H1 (cell line): ENCODE results near the gene MYL11. TPM values are rescaled to one million over a fixed set of nuclear protein-coding genes. Genes with fewer than 3 reads are reported as not detected.

Experiments used
- CTCF ChIA-PET: fragments of 300-600 bp; sonication (Branson Sonifier 250); formaldehyde crosslinking; loops from one replicate; lab custom pipeline; 2021; ENCODE audit not compliant: partially characterized antibody; lab: Charles Lee
- POLR2A ChIA-PET: fragments of 300-600 bp; sonication (Branson Sonifier 250); formaldehyde crosslinking; loops from one replicate; lab custom pipeline; 2021; ENCODE audit warnings: inconsistent platforms; ENCODE audit not compliant: partially characterized antibody; lab: Charles Lee
- DNase-seq, 2 experiments: peaks; one replicate each; pipeline versions ENCODE4 v3.0.0 to v3.0.0-alpha.2; 2010 to 2022; ENCODE audit warnings: low spot score in 2 of 2, low read depth in 1 of 2, mixed read lengths in 1 of 2
- FAIRE-seq: peaks from 2 replicates; lab custom pipeline; 2011; peaks lifted over from hg19 to GRCh38; lab: Jason Lieb, UNC
- H2AFZ ChIP-seq: 2 replicates; pipeline ENCODE4 v1.8.1; 2012; ENCODE audit warnings: low read length, inconsistent platforms
- H2AK5ac ChIP-seq: 2 replicates; pipeline ENCODE4 v1.6.1; 2013; ENCODE audit warnings: low read depth, low read length
- H2BK120ac ChIP-seq: replicated peaks from 2 replicates; pipeline ENCODE3; 2013; ENCODE audit warnings: low read depth, low read length, inconsistent platforms
- H2BK12ac ChIP-seq: 2 replicates; pipeline ENCODE4 v1.6.1; 2013; ENCODE audit warnings: low read depth, low read length
- H2BK15ac ChIP-seq: 2 replicates; pipeline ENCODE4 v1.6.1; 2013; ENCODE audit warnings: low read length
- H2BK20ac ChIP-seq: 2 replicates; pipeline ENCODE4 v1.6.1; 2013; ENCODE audit warnings: low read length
- H2BK5ac ChIP-seq: 2 replicates; pipeline ENCODE4 v1.6.1; 2013; ENCODE audit warnings: low read depth, low read length
- H3K14ac ChIP-seq: 2 replicates; pipeline ENCODE4 v1.6.1; 2013; ENCODE audit warnings: inconsistent platforms; ENCODE audit not compliant: insufficient read length
- H3K18ac ChIP-seq: 2 replicates; pipeline ENCODE4 v1.6.1; 2013; ENCODE audit warnings: low read length; ENCODE audit errors: extremely low read depth
- H3K23ac ChIP-seq: 2 replicates; pipeline ENCODE4 v1.6.1; 2013; ENCODE audit warnings: inconsistent platforms; ENCODE audit not compliant: insufficient read length
- H3K23me2 ChIP-seq: 2 replicates; pipeline ENCODE4 v1.6.1; 2013; ENCODE audit warnings: low read depth, low read length
- H3K27ac ChIP-seq: 2 replicates; pipeline ENCODE4 v1.6.1; 2011; ENCODE audit warnings: low read depth, low read length, inconsistent platforms
- H3K27me3 ChIP-seq, 4 experiments: replicated peaks in 1 of 4; 1 replicate in 1 of 4; 2 replicates in 3 of 4; pipeline versions ENCODE4 v1.6.1 to v1.8.1; 2011 to 2013; ENCODE audit warnings: low read length in 3 of 4, mild to moderate bottlenecking in 3 of 4, inconsistent platforms in 2 of 4, mixed read lengths in 2 of 4, moderate library complexity in 1 of 4; ENCODE audit not compliant: control insufficient read depth in 3 of 4, insufficient read depth in 3 of 4; ENCODE audit errors: extremely low read depth in 1 of 4
- H3K36me3 ChIP-seq, 4 experiments: 2 replicates each; pipeline versions ENCODE4 v1.6.1 to v1.8.1; 2011 to 2013; ENCODE audit warnings: mild to moderate bottlenecking in 4 of 4, low read length in 3 of 4, moderate library complexity in 2 of 4, control low read depth in 1 of 4, inconsistent platforms in 1 of 4; ENCODE audit not compliant: insufficient read depth in 4 of 4, control insufficient read depth in 2 of 4
- H3K4ac ChIP-seq: replicated peaks from 2 replicates; pipeline ENCODE3; 2013; ENCODE audit warnings: low read length, low read depth, mixed read lengths, inconsistent platforms; ENCODE audit not compliant: insufficient read length
- H3K4me1 ChIP-seq, 4 experiments: replicated peaks in 1 of 4; 1 replicate in 1 of 4; 2 replicates in 3 of 4; pipeline versions ENCODE4 v1.6.1 to v1.8.1; 2011 to 2013; ENCODE audit warnings: low read length in 3 of 4, inconsistent platforms in 2 of 4, mixed read lengths in 1 of 4; ENCODE audit not compliant: insufficient read depth in 4 of 4, control insufficient read depth in 3 of 4
- H3K4me2 ChIP-seq, 2 experiments: 2 replicates each; pipeline versions ENCODE4 v1.6.1 to v1.8.1; 2011 to 2013; ENCODE audit warnings: low read depth in 2 of 2, low read length in 2 of 2, control low read depth in 1 of 2, inconsistent platforms in 1 of 2, mild to moderate bottlenecking in 1 of 2; ENCODE audit not compliant: insufficient read depth in 1 of 2
- H3K4me3 ChIP-seq, 4 experiments: fragments of 200-600, 300-600 bp in 1 of 4; sonication (generic), shearing (Covaris generic), sonication (Bioruptor Twin) in 1 of 4; 2 replicates each; pipeline versions ENCODE4 v1.5.1 to v1.8.1; 2011 to 2016; ENCODE audit warnings: low read length in 4 of 4, low read depth in 3 of 4, control low read depth in 2 of 4, inconsistent platforms in 2 of 4, mild to moderate bottlenecking in 2 of 4, mixed read lengths in 1 of 4, moderate library complexity in 1 of 4; ENCODE audit not compliant: insufficient read depth in 2 of 4; ENCODE audit errors: extremely low read depth in 1 of 4
- H3K56ac ChIP-seq: replicated peaks from 2 replicates; pipeline ENCODE3; 2013; ENCODE audit warnings: low read depth, mild to moderate bottlenecking, mixed read lengths, low read length, inconsistent platforms; ENCODE audit not compliant: insufficient read length
- H3K79me1 ChIP-seq: 2 replicates; pipeline ENCODE4 v1.6.1; 2013; ENCODE audit warnings: low read depth, low read length, control low read depth
- H3K79me2 ChIP-seq, 2 experiments: 2 replicates each; pipeline versions ENCODE4 v1.6.1 to v1.8.1; 2012 to 2013; ENCODE audit warnings: low read length in 2 of 2, mild to moderate bottlenecking in 2 of 2, inconsistent platforms in 1 of 2; ENCODE audit not compliant: insufficient read depth in 2 of 2, control insufficient read depth in 1 of 2
- H3K9ac ChIP-seq, 4 experiments: replicated peaks in 1 of 4; 1 replicate in 1 of 4; 2 replicates in 3 of 4; pipeline versions ENCODE4 v1.6.1 to v1.8.1; 2011 to 2013; ENCODE audit warnings: low read depth in 3 of 4, low read length in 3 of 4, control low read depth in 2 of 4, mild to moderate bottlenecking in 2 of 4, moderate library complexity in 2 of 4, inconsistent platforms in 1 of 4; ENCODE audit errors: extremely low read depth in 1 of 4
- H3K9me3 ChIP-seq, 2 experiments: 2 replicates each; pipeline versions ENCODE4 v1.6.1 to v1.8.1; 2012 to 2013; ENCODE audit warnings: mild to moderate bottlenecking in 2 of 2, moderate library complexity in 2 of 2, control low read depth in 1 of 2, inconsistent platforms in 1 of 2, low read depth in 1 of 2, low read length in 1 of 2, mixed read lengths in 1 of 2; ENCODE audit not compliant: insufficient read depth in 2 of 2
- H4K20me1 ChIP-seq, 2 experiments: replicated peaks in 1 of 2; 2 replicates each; pipeline versions ENCODE3 to v1.8.1; 2011 to 2013; ENCODE audit warnings: inconsistent platforms in 2 of 2, low read length in 2 of 2, mild to moderate bottlenecking in 1 of 2; ENCODE audit not compliant: insufficient read depth in 2 of 2, control insufficient read depth in 1 of 2
- H4K5ac ChIP-seq: 2 replicates; pipeline ENCODE4 v1.6.1; 2013; ENCODE audit warnings: low read length, low read depth, mixed read lengths, inconsistent platforms; ENCODE audit not compliant: insufficient read length
- H4K8ac ChIP-seq: 2 replicates; pipeline ENCODE4 v1.8.0; 2013; ENCODE audit warnings: mild to moderate bottlenecking, moderate library complexity, low read length, inconsistent platforms; ENCODE audit not compliant: insufficient read depth; ENCODE audit errors: extremely low read depth
- H4K91ac ChIP-seq: replicated peaks from 2 replicates; pipeline ENCODE3; 2013; ENCODE audit warnings: low read length, mixed read lengths, inconsistent platforms; ENCODE audit not compliant: insufficient read length
- ASH2L ChIP-seq: fragments of 200-600, 300-600 bp; sonication (generic); IDR thresholded peaks from one replicate; pipeline ENCODE4 v1.7.1; 2017; ENCODE audit warnings: low read length
- BCL11A ChIP-seq, 2 experiments: IDR thresholded peaks; one replicate each; pipeline ENCODE4 v1.6.1; 2011; ENCODE audit warnings: low read depth in 2 of 2, low read length in 2 of 2, mild to moderate bottlenecking in 2 of 2
- CEBPB ChIP-seq: IDR thresholded peaks from 2 replicates; pipeline ENCODE4 v1.6.1; 2012; ENCODE audit warnings: low read depth, low read length
- SIN3A ChIP-seq, 2 experiments: IDR thresholded peaks in 1 of 2; conservative IDR thresholded peaks in 1 of 2; 2 replicates each; pipeline ENCODE4 v1.6.1; 2011 to 2012; ENCODE audit warnings: low read length in 2 of 2, improper control_type of control experiment in 1 of 2, low read depth in 1 of 2, mild to moderate bottlenecking in 1 of 2
- TAF1 ChIP-seq: IDR thresholded peaks from 2 replicates; pipeline ENCODE4 v1.6.1; 2011; ENCODE audit warnings: mild to moderate bottlenecking, low read depth, low read length
- TAF7 ChIP-seq: optimal IDR thresholded peaks from 2 replicates; pipeline ENCODE3; 2011; ENCODE audit warnings: low read depth, mild to moderate bottlenecking, inconsistent platforms, low read length, moderate library complexity, borderline replicate concordance
- WGBS, 2 experiments: shearing (Covaris generic) in 1 of 2; methylation state at CpG; one replicate each; pipeline versions ENCODE4 v1.1.6 to v1.1.7; 2013 to 2015; ENCODE audit warnings: low lambda C conversion rate in 2 of 2, mixed read lengths in 2 of 2, inconsistent platforms in 1 of 2, low coverage in 1 of 2, missing lambda C conversion rate in 1 of 2; ENCODE audit not compliant: insufficient replicate concordance in 2 of 2, insufficient coverage in 1 of 2, insufficient read length in 1 of 2; ENCODE audit errors: extremely low coverage in 1 of 2, missing lambda C conversion rate in 1 of 2; 5-methylcytosine and 5-hydroxymethylcytosine counted together
- polyA plus RNA-seq, 7 experiments: library from polyadenylated mRNA; depleted of rRNA in 3 of 7; stranded (reverse) in 5 of 7; unstranded in 2 of 7; fragments of >200 nt in 5 of 7; fragments of 200-250 nt in 2 of 7; gene quantifications; 1 replicate in 5 of 7; 2 replicates in 1 of 7; 4 replicates in 1 of 7; pipeline versions ENCODE4 v1.2.1 to v1.2.3, GENCODE V29; 2011 to 2013; ENCODE audit warnings: missing spikeins in 2 of 7, mixed read lengths in 2 of 7
- total RNA-seq: library from RNA; stranded (reverse); fragmentation: NEBNext Ultra II Directional; extraction: Animal tissue kit (Norgen Biotek cat#: 25700); gene quantifications from 2 replicates; pipeline ENCODE4 v1.2.1, GENCODE V29; 2021

The MYL11 gene
- total and polyA plus RNA-seq, 2 of the 8 experiments (the other 6 are each of a cell fraction or from before 2014, with no cell fraction given) = 1.2 to 1.4 TPM

DNA sequence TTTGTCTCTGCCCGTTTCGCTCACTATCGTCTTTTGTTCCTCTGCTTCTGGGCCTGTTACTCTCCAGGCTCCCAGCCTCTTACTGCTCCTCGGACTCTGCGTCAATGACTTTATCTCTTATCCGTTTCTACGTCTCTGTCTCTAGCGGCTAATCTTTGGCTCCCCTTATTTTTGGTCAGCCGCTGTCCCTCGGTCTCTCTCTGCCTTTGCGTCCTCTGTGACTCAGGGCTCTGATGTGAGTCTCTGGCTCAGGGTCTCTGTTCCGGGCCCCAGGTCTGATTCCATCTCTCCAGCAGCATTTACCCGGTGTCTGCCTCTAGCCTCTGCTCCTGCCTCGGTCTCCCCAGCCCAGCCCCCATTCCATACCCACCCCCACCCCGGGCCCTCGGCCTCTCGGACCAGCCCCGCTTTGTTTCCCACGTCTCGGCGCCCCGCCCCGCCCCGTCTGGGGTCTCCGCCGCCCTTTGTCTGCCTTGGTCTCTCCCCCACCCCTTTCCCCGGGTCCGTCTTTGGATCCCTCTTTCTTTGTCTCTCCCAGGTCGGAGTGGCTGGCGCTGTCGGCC is 20.1 kb downstream of the MYL11 start:
- Histone ChIP-seq H3K27me3 (no peaks in the 10 kb centered on the region), H4K8ac (peak overlapping the region; percentile 98), H3K9ac (peak overlapping the region; percentile 89 to 98 (median 93)), H3K14ac (peak overlapping the region; percentile 21), H2BK20ac (no peak overlapping the region), H2AK5ac (0 out of 2 replicates have a peak overlapping the region, but pooled peaks have one; percentile 28), H3K36me3 (peaks cover 4 to 21% (median 14%) of the 10 kb centered on the region in 4 experiments; a peak in 6 of 8 replicates), H3K23ac (no peak overlapping the region), H2BK12ac (0 out of 2 replicates have a peak overlapping the region, but pooled peaks have one; percentile 75), H2BK120ac (peak overlapping the region; percentile 75), H3K23me2 (peaks cover 8% of the 10 kb centered on the region; the same call in 1 of the 2 replicates), H2BK15ac (peak overlapping the region; percentile 92; the same call in 1 of the 2 replicates), H2AFZ (peak overlapping the region; percentile 11; the same call in 1 of the 2 replicates), H3K18ac (peak overlapping the region; percentile 98), H3K79me2 (peaks cover 5 to 21% of the 10 kb centered on the region in 2 experiments; a peak in 2 of 4 replicates), H3K79me1 (no peaks in the 10 kb centered on the region; the same call in 1 of the 2 replicates), H3K4ac (peak overlapping the region; percentile 87), H3K4me2 (peak overlapping the region; percentile 75 to 93), H4K91ac (peak overlapping the region; percentile 34), H3K56ac (peak overlapping the region; percentile 92), H4K20me1 (peaks cover 12 to 17% of the 10 kb centered on the region in 2 experiments), H2BK5ac (peak overlapping the region; percentile 97), H3K9me3 (no peaks in the 10 kb centered on the region), H3K4me1 (peaks cover 0 to 12% (median 7%) of the 10 kb centered on the region in 4 experiments; a peak in 6 of 7 replicates), H3K27ac (peak overlapping the region; percentile 88), H3K4me3 (peak overlapping the region; percentile 72 to 98 (median 92)), H4K5ac (peak overlapping the region; percentile 93)
- CTCF ChIA-PET = interaction anchor here (0.6 to 2.4 kb wide), 7 partner anchors 11 to 204 kb away, joined by 3 to 20 read pairs (median 5); partner anchors contain the start of gene ZNF771
- WGBS, 2 experiments = 2% methylated on average over 22 of the region's 31 CpGs; no CpG with 5 or more reads in 1 of the 2 experiments
- DNase-seq (no peak), FAIRE-seq (no peak)
- POLR2A ChIA-PET = interaction anchor here (0.5 to 12.6 kb wide), 19 partner anchors 9 to 329 kb away, joined by 3 to 151 read pairs (median 4); partner anchors contain the start of genes ALDOA, CD2BP2, DCTPP1 and MYL11
- peak; percentile 12 for TF ChIP-seq ASH2L
- peak; percentile 29 for TF ChIP-seq TAF7
- no peak for TF ChIP-seq CEBPB
- 0 out of 4 replicates have a peak, but pooled peaks of 1 of the 2 experiments have one; percentile 20 for TF ChIP-seq SIN3A (conservative IDR thresholded peaks at IDR 0.05 in 1 of 2, IDR thresholded peaks at IDR 0.05 in 1 of 2; ENCODE audit: low read depth in 1 of 2, low read length in 2 of 2)
- TF ChIP-seq TAF1 = 0 out of 2 replicates have a peak, but pooled peaks have one; percentile 29
- TF ChIP-seq BCL11A (IDR thresholded peaks at IDR 0.05; ENCODE audit: low read depth in 2 of 2, low read length in 2 of 2) = no peak
